HepG2 (cell line): ENCODE results near the gene MGMT. TPM values are rescaled to one million over a fixed set of nuclear protein-coding genes. Genes with fewer than 3 reads are reported as not detected.

ENCODE experiments used
- HNF1A ChIP-seq, 2 experiments: sonication (generic) in 1 of 2; formaldehyde crosslinking in 1 of 2; IDR thresholded peaks; 2 replicates each; pipeline versions ENCODE4 v1.4.0 to v1.6.1; 2016 to 2020; ENCODE audit warnings: borderline replicate concordance in 1 of 2, low read depth in 1 of 2, mild to moderate bottlenecking in 1 of 2, missing genetic modification reagents in 1 of 2
- SCMH1 ChIP-seq: sonication (generic); formaldehyde crosslinking; IDR thresholded peaks from 2 replicates; pipeline ENCODE4 v1.9.0; 2021; ENCODE audit warnings: missing genetic modification reagents, mild to moderate bottlenecking, borderline replicate concordance
- SMAD3 ChIP-seq: sonication (generic); formaldehyde crosslinking; IDR thresholded peaks from 2 replicates; pipeline ENCODE4 v1.4.0; 2020; ENCODE audit warnings: missing genetic modification reagents
- TGIF2 ChIP-seq: IDR thresholded peaks from 2 replicates; pipeline ENCODE4 v1.6.1; 2016; ENCODE audit warnings: control low read depth, missing compliant biosample characterization
- ZBTB14 ChIP-seq: sonication (generic); formaldehyde crosslinking; IDR thresholded peaks from 2 replicates; pipeline ENCODE4 v1.4.0; 2020; ENCODE audit warnings: missing genetic modification reagents
- ZBTB4 ChIP-seq: sonication (generic); formaldehyde crosslinking; IDR thresholded peaks from 2 replicates; pipeline ENCODE4 v1.4.0; 2020; ENCODE audit warnings: missing genetic modification reagents, mild to moderate bottlenecking, borderline replicate concordance
- ZFAT ChIP-seq: sonication (generic); formaldehyde crosslinking; conservative IDR thresholded peaks from 2 replicates; pipeline ENCODE4 v1.8.1; 2023; ENCODE audit warnings: missing genetic modification reagents, inconsistent platforms
- ZNF10 ChIP-seq: sonication (generic); formaldehyde crosslinking; IDR thresholded peaks from 2 replicates; pipeline ENCODE4 v1.4.0; 2020; ENCODE audit warnings: mild to moderate bottlenecking, low read depth, missing genetic modification reagents, borderline replicate concordance
- polyA plus RNA-seq, 8 experiments: library from polyadenylated mRNA; depleted of rRNA in 3 of 8; stranded (reverse) in 7 of 8; unstranded in 1 of 8; fragments of >200 nt; fragmentation: Illumina TruSeq in 4 of 8; extraction: Trizol in 4 of 8; gene quantifications; 2 replicates each; pipeline versions ENCODE4 v1.2.1 to v1.2.3, GENCODE V29; 2011 to 2016; ENCODE audit warnings: low read depth in 4 of 8, missing spikeins in 1 of 8, mixed read lengths in 1 of 8; ENCODE audit not compliant: insufficient read depth in 1 of 8
- total RNA-seq, 5 experiments: library from RNA; depleted of rRNA; stranded (reverse); fragments of >200 nt; fragmentation: Illumina TruSeq; extraction: Trizol; gene quantifications; 2 replicates each; pipeline ENCODE4 v1.2.3, GENCODE V29; 2016; ENCODE audit warnings: low read depth in 1 of 5
- TF ChIP-seq, protein P1 (sequence below): sonication (generic); formaldehyde crosslinking; IDR thresholded peaks from 2 replicates; pipeline ENCODE4 v1.8.0; 2022; ENCODE audit warnings: mild to moderate bottlenecking, missing genetic modification reagents, moderate library complexity
- TF ChIP-seq, protein P2 (sequence below): sonication (generic); formaldehyde crosslinking; IDR thresholded peaks from 2 replicates; pipeline ENCODE4 v1.5.1; 2020; ENCODE audit warnings: mild to moderate bottlenecking, missing genetic modification reagents, moderate library complexity
- TF ChIP-seq, protein P3 (sequence below): sonication (generic); formaldehyde crosslinking; IDR thresholded peaks from 2 replicates; pipeline ENCODE4 v1.8.1; 2023; ENCODE audit warnings: mild to moderate bottlenecking, moderate library complexity, missing genetic modification reagents

The MGMT gene
- total and polyA plus RNA-seq, 2 of the 13 experiments (the other 11 are each of a cell fraction or from before 2014, with no cell fraction given), result 12.0 to 19.5 TPM

DNA sequence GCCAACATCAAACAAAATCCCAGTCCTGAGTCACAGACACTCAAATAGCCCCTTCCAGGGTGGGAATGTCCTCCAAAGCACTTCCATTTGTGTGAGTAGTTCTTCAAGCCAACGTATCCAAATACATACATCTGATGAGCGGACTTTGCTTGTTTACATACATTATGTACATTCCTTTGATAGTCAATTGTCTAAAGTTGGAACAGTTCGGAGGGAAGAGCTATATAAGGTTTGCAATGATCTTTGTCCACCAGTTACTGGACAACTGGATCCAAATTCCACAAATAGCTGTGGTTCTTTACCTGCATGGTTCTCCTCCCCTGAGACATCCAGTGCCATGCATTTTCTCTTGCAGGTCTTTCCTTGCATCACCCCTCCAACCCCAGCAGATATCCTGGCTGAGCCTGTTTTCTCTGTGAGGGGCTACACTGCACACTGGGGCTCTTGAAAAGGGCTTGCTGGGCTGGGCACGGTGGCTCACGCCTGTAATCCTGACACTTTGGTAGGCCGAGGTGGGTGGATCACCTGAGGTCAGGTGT lies 4.7 kb upstream of the MGMT start (continued):
- TF ChIP-seq ZBTB4 (no peak), HNF1A (IDR thresholded peaks at IDR 0.05; ENCODE audit: low read depth) (peak; percentile 62), HNF1A (CRISPR knock-in tag; IDR thresholded peaks at IDR 0.05; ENCODE audit: borderline replicate concordance) (peak; percentile 81; the same call in 1 of the 2 replicates), ZBTB14 (CRISPR knock-in tag) (no peak), SCMH1 (no peak), SMAD3 (CRISPR knock-in tag) (no peak), ZNF10 (CRISPR knock-in tag) (no peak), TGIF2 (CRISPR knock-in tag) (no peak), ZFAT (CRISPR knock-in tag) (no peak)
- TF ChIP-seq, protein P1, sequence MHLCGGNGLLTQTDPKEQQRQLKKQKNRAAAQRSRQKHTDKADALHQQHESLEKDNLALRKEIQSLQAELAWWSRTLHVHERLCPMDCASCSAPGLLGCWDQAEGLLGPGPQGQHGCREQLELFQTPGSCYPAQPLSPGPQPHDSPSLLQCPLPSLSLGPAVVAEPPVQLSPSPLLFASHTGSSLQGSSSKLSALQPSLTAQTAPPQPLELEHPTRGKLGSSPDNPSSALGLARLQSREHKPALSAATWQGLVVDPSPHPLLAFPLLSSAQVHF (CRISPR knock-in tag), result no peak
- TF ChIP-seq, protein P2, sequence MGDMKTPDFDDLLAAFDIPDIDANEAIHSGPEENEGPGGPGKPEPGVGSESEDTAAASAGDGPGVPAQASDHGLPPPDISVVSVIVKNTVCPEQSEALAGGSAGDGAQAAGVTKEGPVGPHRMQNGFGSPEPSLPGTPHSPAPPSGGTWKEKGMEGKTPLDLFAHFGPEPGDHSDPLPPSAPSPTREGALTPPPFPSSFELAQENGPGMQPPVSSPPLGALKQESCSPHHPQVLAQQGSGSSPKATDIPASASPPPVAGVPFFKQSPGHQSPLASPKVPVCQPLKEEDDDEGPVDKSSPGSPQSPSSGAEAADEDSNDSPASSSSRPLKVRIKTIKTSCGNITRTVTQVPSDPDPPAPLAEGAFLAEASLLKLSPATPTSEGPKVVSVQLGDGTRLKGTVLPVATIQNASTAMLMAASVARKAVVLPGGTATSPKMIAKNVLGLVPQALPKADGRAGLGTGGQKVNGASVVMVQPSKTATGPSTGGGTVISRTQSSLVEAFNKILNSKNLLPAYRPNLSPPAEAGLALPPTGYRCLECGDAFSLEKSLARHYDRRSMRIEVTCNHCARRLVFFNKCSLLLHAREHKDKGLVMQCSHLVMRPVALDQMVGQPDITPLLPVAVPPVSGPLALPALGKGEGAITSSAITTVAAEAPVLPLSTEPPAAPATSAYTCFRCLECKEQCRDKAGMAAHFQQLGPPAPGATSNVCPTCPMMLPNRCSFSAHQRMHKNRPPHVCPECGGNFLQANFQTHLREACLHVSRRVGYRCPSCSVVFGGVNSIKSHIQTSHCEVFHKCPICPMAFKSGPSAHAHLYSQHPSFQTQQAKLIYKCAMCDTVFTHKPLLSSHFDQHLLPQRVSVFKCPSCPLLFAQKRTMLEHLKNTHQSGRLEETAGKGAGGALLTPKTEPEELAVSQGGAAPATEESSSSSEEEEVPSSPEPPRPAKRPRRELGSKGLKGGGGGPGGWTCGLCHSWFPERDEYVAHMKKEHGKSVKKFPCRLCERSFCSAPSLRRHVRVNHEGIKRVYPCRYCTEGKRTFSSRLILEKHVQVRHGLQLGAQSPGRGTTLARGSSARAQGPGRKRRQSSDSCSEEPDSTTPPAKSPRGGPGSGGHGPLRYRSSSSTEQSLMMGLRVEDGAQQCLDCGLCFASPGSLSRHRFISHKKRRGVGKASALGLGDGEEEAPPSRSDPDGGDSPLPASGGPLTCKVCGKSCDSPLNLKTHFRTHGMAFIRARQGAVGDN, result peak; percentile 30
- TF ChIP-seq, protein P3, sequence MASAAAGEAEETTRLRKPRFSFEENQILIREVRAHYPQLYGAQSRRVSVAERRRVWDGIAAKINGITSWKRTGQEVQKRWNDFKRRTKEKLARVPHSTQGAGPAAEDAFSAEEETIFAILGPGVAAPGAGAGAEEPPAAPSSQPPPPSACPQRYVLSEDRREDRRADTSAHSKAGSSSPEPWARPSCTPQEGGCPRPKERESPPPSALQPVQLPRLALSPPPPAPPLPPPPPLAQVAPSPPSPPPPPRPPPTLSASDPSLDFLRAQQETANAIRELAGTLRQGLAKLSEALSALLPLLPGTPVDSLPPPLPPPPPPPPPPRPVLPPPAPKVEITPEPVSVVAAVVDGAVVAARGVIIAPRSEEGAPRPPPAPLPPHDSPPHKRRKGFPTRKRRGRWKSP (CRISPR knock-in tag), result no peak
